Esophagus squamous epithelium (tissue), 4 donors: ENCODE measurements around the gene TECPR2.

Source experiments
- CTCF ChIP-seq, 6 experiments: fragments of 450-650 bp in 4 of 6; fragments of 200-600 bp in 2 of 6; sonication (generic) in 2 of 6; IDR thresholded peaks; one replicate each; pipeline ENCODE4 v1.5.1; 2016 to 2019; ENCODE audit warnings: antibody characterized with exemption in 6 of 6, mild to moderate bottlenecking in 4 of 6, moderate library complexity in 4 of 6
- POLR2A ChIP-seq, 4 donors: fragments of 450-650 bp; IDR thresholded peaks; one replicate each; pipeline ENCODE4 v1.6.1; 2017; ENCODE audit warnings: antibody characterized with exemption in 4 of 4, mild to moderate bottlenecking in 4 of 4, moderate library complexity in 3 of 4

GRCh38 chr14:102426796-102427195 is 64.1 kb downstream of the TECPR2 start:
- no peak for TF ChIP-seq CTCF (IDR thresholded peaks at IDR 0.05)
- TF ChIP-seq POLR2A (IDR thresholded peaks at IDR 0.05): no peak
